Sigmoid colon (tissue), 3 donors: ENCODE measurements around the gene UPP1.

ENCODE experiments used
- POLR2A ChIP-seq, 2 donors: fragments of 450-650 bp; IDR thresholded peaks; one replicate each; pipeline ENCODE4 v1.6.1; 2016; ENCODE audit warnings: antibody characterized with exemption in 2 of 2, mild to moderate bottlenecking in 2 of 2, moderate library complexity in 2 of 2
- TF ChIP-seq, protein P1 (sequence below), 4 experiments: fragments of 450-650 bp in 3 of 4; fragments of 200-600 bp in 1 of 4; IDR thresholded peaks; one replicate each; pipeline ENCODE4 v1.5.1; 2016 to 2019; ENCODE audit warnings: antibody characterized with exemption in 4 of 4, mild to moderate bottlenecking in 3 of 4, moderate library complexity in 2 of 4

GRCh38 chr7:48108959-48109847, 20.1 kb downstream of the UPP1 start:
- TF ChIP-seq, protein P1, sequence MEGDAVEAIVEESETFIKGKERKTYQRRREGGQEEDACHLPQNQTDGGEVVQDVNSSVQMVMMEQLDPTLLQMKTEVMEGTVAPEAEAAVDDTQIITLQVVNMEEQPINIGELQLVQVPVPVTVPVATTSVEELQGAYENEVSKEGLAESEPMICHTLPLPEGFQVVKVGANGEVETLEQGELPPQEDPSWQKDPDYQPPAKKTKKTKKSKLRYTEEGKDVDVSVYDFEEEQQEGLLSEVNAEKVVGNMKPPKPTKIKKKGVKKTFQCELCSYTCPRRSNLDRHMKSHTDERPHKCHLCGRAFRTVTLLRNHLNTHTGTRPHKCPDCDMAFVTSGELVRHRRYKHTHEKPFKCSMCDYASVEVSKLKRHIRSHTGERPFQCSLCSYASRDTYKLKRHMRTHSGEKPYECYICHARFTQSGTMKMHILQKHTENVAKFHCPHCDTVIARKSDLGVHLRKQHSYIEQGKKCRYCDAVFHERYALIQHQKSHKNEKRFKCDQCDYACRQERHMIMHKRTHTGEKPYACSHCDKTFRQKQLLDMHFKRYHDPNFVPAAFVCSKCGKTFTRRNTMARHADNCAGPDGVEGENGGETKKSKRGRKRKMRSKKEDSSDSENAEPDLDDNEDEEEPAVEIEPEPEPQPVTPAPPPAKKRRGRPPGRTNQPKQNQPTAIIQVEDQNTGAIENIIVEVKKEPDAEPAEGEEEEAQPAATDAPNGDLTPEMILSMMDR (IDR thresholded peaks at IDR 0.05): no peak
- no peak for TF ChIP-seq POLR2A (IDR thresholded peaks at IDR 0.05)
